HG03575 (cell line): ENCODE data around the gene SKAP1.
"Not testable (repeated sequence)": the region's sequence is repeated elsewhere in the genome, so short reads cannot be mapped to it uniquely, and the experiment has no call there.

Source experiments
- ATAC-seq: cut with Tn5 transposase; IDR thresholded peaks from one replicate; pipeline ENCODE4 v1.9.1; 2021; ENCODE audit not compliant: unreplicated experiment, insufficient number of reproducible peaks, low FRiP score; ENCODE audit errors: extremely low read depth

The SKAP1 gene

GRCh38 chr17:48301002-48301401 is 129.0 kb downstream of the SKAP1 start:
- no peak for ATAC-seq

GRCh38 chr17:48299760-48300159 is 130.3 kb downstream of the SKAP1 start:
- ATAC-seq = no peak

- ATAC-seq = no peak
Observed at GRCh38 chr17:48297825-48298224, 132.2 kb downstream of the SKAP1 start.

- no peak for ATAC-seq
Observed at GRCh38 chr17:48296453-48296852, 133.6 kb downstream of the SKAP1 start.

GRCh38 chr17:48295362-48296288 is 134.4 kb downstream of the SKAP1 start:
- ATAC-seq = no peak

GRCh38 chr17:48294806-48295361 is 135.1 kb downstream of the SKAP1 start:
- ATAC-seq = no peak

- ATAC-seq = no peak
Observed at GRCh38 chr17:48294020-48294805, 135.8 kb downstream of the SKAP1 start.

GRCh38 chr17:48293319-48294019 is 136.5 kb downstream of the SKAP1 start:
- ATAC-seq = no peak

GRCh38 chr17:48290378-48290777 is 139.6 kb downstream of the SKAP1 start:
- no peak for ATAC-seq

GRCh38 chr17:48286917-48287316 is 143.1 kb downstream of the SKAP1 start:
- ATAC-seq = not testable (repeated sequence)

GRCh38 chr17:48285614-48286013 is 144.4 kb downstream of the SKAP1 start:
- ATAC-seq = no peak

GRCh38 chr17:48283907-48284306 is 146.1 kb downstream of the SKAP1 start:
- no peak for ATAC-seq

GRCh38 chr17:48283411-48283810 is 146.6 kb downstream of the SKAP1 start:
- ATAC-seq = no peak

- ATAC-seq = no peak
Observed at GRCh38 chr17:48282303-48282702, 147.7 kb downstream of the SKAP1 start.

- no peak for ATAC-seq
Observed at GRCh38 chr17:48278760-48279491, 151.1 kb downstream of the SKAP1 start.

GRCh38 chr17:48276776-48277175 is 153.2 kb downstream of the SKAP1 start:
- ATAC-seq = no peak

- no peak for ATAC-seq
Observed at GRCh38 chr17:48270899-48271298, 159.1 kb downstream of the SKAP1 start.

- ATAC-seq = no peak
Observed at GRCh38 chr17:48269209-48269608, 160.8 kb downstream of the SKAP1 start.

- no peak for ATAC-seq
Observed at GRCh38 chr17:48263731-48264035, 166.3 kb downstream of the SKAP1 start.
